GM06990 (cell line): ENCODE data around the gene NFATC3.

Experiments used
- DNase-seq: peaks from one replicate; pipeline ENCODE4 v3.0.0-alpha.2; 2011; ENCODE audit not compliant: insufficient read length; ENCODE audit errors: extremely low read depth
- H3K27me3 ChIP-seq: replicated peaks from 2 replicates; pipeline ENCODE4 v1.6.0; 2011; ENCODE audit warnings: low read length; ENCODE audit not compliant: control insufficient read depth, insufficient read depth
- H3K36me3 ChIP-seq: 2 replicates; pipeline ENCODE4 v1.5.1; 2011; ENCODE audit warnings: low read length; ENCODE audit not compliant: control insufficient read depth, insufficient read depth
- H3K4me3 ChIP-seq: replicated peaks from 2 replicates; pipeline ENCODE4 v1.5.1; 2011; ENCODE audit warnings: low read depth, mild to moderate bottlenecking, control low read depth, low read length
- TF ChIP-seq, protein P1 (sequence below): IDR thresholded peaks from 2 replicates; pipeline ENCODE4 v1.5.1; 2011; ENCODE audit warnings: low read length, control low read depth, mild to moderate bottlenecking, inconsistent platforms; ENCODE audit not compliant: insufficient read depth, poor library complexity, severe bottlenecking

NFATC3 gene

DNA sequence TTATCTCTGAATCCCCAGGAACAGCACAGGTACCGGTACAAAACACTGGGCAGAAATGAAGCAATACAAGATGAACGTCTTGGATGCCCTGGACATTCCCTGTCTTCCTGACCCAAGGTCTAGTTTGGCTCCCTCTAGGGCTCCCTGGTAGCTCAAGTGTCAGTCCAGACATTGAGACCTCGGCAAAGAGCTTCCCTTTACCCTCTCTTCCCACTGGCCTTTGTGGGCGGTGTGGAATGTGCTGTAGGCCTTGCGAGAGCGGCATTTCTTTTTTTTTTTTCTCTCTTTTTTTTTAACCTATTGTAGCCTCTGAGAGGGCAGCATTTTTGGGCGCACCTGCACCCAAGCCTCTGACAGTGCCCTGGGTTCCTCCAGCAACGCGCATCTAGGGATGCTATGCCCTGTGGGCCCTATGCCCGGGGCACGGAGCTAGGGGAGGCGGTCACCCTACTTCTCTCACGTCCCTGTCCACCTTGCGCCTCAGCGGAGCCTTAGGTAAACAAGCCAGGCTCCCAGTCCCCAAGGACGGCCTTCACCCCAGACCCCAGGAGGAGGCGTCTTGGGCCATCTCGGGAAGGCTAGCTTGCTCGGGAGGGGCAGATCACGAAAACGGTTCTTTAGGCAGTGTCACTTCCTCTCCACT is 1.2 kb upstream of the NFATC3 start:
- no peak for DNase-seq
- H3K4me3 ChIP-seq, result no peak overlapping the region
- TF ChIP-seq, protein P1, sequence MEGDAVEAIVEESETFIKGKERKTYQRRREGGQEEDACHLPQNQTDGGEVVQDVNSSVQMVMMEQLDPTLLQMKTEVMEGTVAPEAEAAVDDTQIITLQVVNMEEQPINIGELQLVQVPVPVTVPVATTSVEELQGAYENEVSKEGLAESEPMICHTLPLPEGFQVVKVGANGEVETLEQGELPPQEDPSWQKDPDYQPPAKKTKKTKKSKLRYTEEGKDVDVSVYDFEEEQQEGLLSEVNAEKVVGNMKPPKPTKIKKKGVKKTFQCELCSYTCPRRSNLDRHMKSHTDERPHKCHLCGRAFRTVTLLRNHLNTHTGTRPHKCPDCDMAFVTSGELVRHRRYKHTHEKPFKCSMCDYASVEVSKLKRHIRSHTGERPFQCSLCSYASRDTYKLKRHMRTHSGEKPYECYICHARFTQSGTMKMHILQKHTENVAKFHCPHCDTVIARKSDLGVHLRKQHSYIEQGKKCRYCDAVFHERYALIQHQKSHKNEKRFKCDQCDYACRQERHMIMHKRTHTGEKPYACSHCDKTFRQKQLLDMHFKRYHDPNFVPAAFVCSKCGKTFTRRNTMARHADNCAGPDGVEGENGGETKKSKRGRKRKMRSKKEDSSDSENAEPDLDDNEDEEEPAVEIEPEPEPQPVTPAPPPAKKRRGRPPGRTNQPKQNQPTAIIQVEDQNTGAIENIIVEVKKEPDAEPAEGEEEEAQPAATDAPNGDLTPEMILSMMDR, result no peak
- no peaks in the 10 kb centered on the region for H3K27me3 ChIP-seq
- no peaks in the 10 kb centered on the region; the same call in none of the 2 replicates for H3K36me3 ChIP-seq

- no peaks in the 10 kb centered on the region; the same call in none of the 2 replicates for H3K36me3 ChIP-seq
- no peaks in the 10 kb centered on the region for H3K27me3 ChIP-seq
- TF ChIP-seq, protein P1, result peak; percentile 41
- peak overlapping the region; percentile 70 for H3K4me3 ChIP-seq
- peak; percentile 97 for DNase-seq
Measured at GRCh38 chr16:68084504-68085258, 489 bp upstream of the NFATC3 start.

DNA sequence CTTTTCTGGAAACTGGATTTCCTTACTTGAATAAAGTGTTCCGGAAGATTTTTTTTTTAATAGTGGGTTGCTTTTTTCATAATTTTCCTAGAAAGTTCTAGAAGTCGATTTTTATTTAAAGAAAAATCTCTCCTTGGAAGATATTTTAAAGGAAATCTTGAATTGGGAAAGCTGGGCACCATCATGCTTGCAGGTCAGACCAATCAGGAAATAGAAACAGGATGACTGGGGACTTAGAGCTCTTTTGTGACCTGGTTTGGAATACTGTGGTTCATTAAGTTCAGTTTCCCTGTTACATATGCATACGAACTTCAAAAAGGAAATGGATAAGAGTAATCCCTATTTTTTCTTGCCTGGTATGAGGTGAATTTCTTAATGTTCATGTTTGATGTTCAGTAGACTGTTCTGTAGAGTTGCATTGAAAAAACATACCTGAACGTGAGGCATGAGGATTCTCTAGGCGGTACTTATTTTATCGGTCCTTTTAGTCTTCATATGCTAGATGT is 1.2 kb downstream of the NFATC3 start:
- no peaks in the 10 kb centered on the region for H3K36me3 ChIP-seq
- no peak for DNase-seq
- H3K27me3 ChIP-seq, result no peaks in the 10 kb centered on the region
- TF ChIP-seq, protein P1, result no peak
- H3K4me3 ChIP-seq, result peak overlapping the region; percentile 68

- DNase-seq, result no peak
- H3K4me3 ChIP-seq, result peak overlapping the region; percentile 68
- H3K27me3 ChIP-seq, result no peaks in the 10 kb centered on the region
- TF ChIP-seq, protein P1, result no peak
- H3K36me3 ChIP-seq, result no peaks in the 10 kb centered on the region
Measured at GRCh38 chr16:68086860-68087268, 1.7 kb downstream of the NFATC3 start.

- H3K27me3 ChIP-seq, result no peaks in the 10 kb centered on the region
- no peaks in the 10 kb centered on the region for H3K36me3 ChIP-seq
- peak overlapping the region; percentile 23 for H3K4me3 ChIP-seq
- TF ChIP-seq, protein P1, result no peak
- no peak for DNase-seq
Measured at GRCh38 chr16:68087688-68088087, 2.5 kb downstream of the NFATC3 start.
